Measurements from ENCODE around the gene RASAL1. TPM values are rescaled to one million over a fixed set of nuclear protein-coding genes. Genes with fewer than 3 reads are reported as not detected.

RASAL1 gene
- total RNA-seq, 1 donor from 2014 or later = 1.4 TPM

GRCh38 chr12:113133666-113134065 is 1.9 kb downstream of the RASAL1 start:
- Histone ChIP-seq H3K9ac (no peak overlapping the region), H3K27ac (no peak overlapping the region), H3K4me1 (peaks cover 15% of the 10 kb centered on the region), H2AFZ (replicated peaks) (no peak overlapping the region), H3K9me3 (ENCODE audit: low read depth) (no peaks in the 10 kb centered on the region), H4K20me1 (ENCODE audit: low read depth) (no peaks in the 10 kb centered on the region), H3F3A (ENCODE audit: low read depth) (peaks cover 9% of the 10 kb centered on the region), H3K79me2 (ENCODE audit: low read depth) (no peaks in the 10 kb centered on the region), H3K36me3 (no peaks in the 10 kb centered on the region), H3K4me2 (no peak overlapping the region), H3K27me3 (peaks cover 36% of the 10 kb centered on the region), H3K4me3 (no peak overlapping the region)
- H3K9me3 Mint-ChIP-seq = no peaks in the 10 kb centered on the region
- TF ChIP-seq EZH2 (IDR thresholded peaks at IDR 0.05) (no peak), CTCF (IDR thresholded peaks at IDR 0.05) (no peak), EZH2phosphoT487 (IDR thresholded peaks at IDR 0.05) (no peak)
- peaks cover 12% of the 10 kb centered on the region for H3K4me1 Mint-ChIP-seq
- no peak for DNase-seq (ENCODE audit: low spot score)
- H3K27ac Mint-ChIP-seq = no peak overlapping the region
- peaks cover 22% of the 10 kb centered on the region for H3K27me3 Mint-ChIP-seq (ENCODE audit: insufficient read depth, low read depth)
- no peak overlapping the region for H3K4me3 Mint-ChIP-seq
- no peaks in the 10 kb centered on the region for H3K36me3 Mint-ChIP-seq

GRCh38 chr12:113133036-113133435 is 2.5 kb downstream of the RASAL1 start:
- no peak overlapping the region for H3K4me3 Mint-ChIP-seq
- no peak for DNase-seq (ENCODE audit: low spot score)
- H3K36me3 Mint-ChIP-seq = no peaks in the 10 kb centered on the region
- Histone ChIP-seq H3K4me1 (peaks cover 15% of the 10 kb centered on the region), H3K9ac (no peak overlapping the region), H3K27ac (no peak overlapping the region), H2AFZ (replicated peaks) (no peak overlapping the region), H3K4me3 (no peak overlapping the region), H3K79me2 (ENCODE audit: low read depth) (no peaks in the 10 kb centered on the region), H3K36me3 (no peaks in the 10 kb centered on the region), H3K4me2 (no peak overlapping the region), H3F3A (ENCODE audit: low read depth) (peaks cover 9% of the 10 kb centered on the region), H4K20me1 (ENCODE audit: low read depth) (no peaks in the 10 kb centered on the region), H3K9me3 (ENCODE audit: low read depth) (no peaks in the 10 kb centered on the region), H3K27me3 (peaks cover 36% of the 10 kb centered on the region)
- no peaks in the 10 kb centered on the region for H3K9me3 Mint-ChIP-seq
- peaks cover 12% of the 10 kb centered on the region for H3K4me1 Mint-ChIP-seq
- H3K27ac Mint-ChIP-seq = no peak overlapping the region
- H3K27me3 Mint-ChIP-seq (ENCODE audit: insufficient read depth, low read depth) = peaks cover 22% of the 10 kb centered on the region
- TF ChIP-seq CTCF (IDR thresholded peaks at IDR 0.05) = no peak
- no peak for TF ChIP-seq EZH2phosphoT487 (IDR thresholded peaks at IDR 0.05)
- no peak for TF ChIP-seq EZH2 (IDR thresholded peaks at IDR 0.05)

- Histone ChIP-seq H3K4me2 (no peak overlapping the region), H3K9ac (no peak overlapping the region), H4K20me1 (ENCODE audit: low read depth) (no peaks in the 10 kb centered on the region), H3K27ac (no peak overlapping the region), H3K79me2 (ENCODE audit: low read depth) (no peaks in the 10 kb centered on the region), H3K4me3 (no peak overlapping the region), H3K36me3 (no peaks in the 10 kb centered on the region), H3K27me3 (peaks cover 32% of the 10 kb centered on the region), H3K9me3 (ENCODE audit: low read depth) (no peaks in the 10 kb centered on the region), H3K4me1 (peaks cover 15% of the 10 kb centered on the region), H2AFZ (replicated peaks) (no peak overlapping the region), H3F3A (ENCODE audit: low read depth) (peaks cover 6% of the 10 kb centered on the region)
- Mint-ChIP-seq H3K27ac (no peak overlapping the region), H3K4me3 (no peak overlapping the region), H3K4me1 (peaks cover 10% of the 10 kb centered on the region), H3K27me3 (ENCODE audit: insufficient read depth, low read depth) (peaks cover 17% of the 10 kb centered on the region), H3K9me3 (no peaks in the 10 kb centered on the region), H3K36me3 (no peaks in the 10 kb centered on the region)
- no peak for DNase-seq (ENCODE audit: low spot score)
- TF ChIP-seq EZH2 (IDR thresholded peaks at IDR 0.05) = no peak
- no peak for TF ChIP-seq EZH2phosphoT487 (IDR thresholded peaks at IDR 0.05)
- TF ChIP-seq CTCF (IDR thresholded peaks at IDR 0.05) = no peak
Measured at GRCh38 chr12:113131556-113131955, 4.0 kb downstream of the RASAL1 start.
